Stimulated activated CD4-positive, alpha-beta T cell treated with anti-CD3 and anti-CD28 coated beads, Interleukin-15, amount 100 ng/mL, for 24 hours (primary cell): ENCODE results near the gene RGS9.
A peak's percentile ranks its signal among the peaks of the same experiment; 100 is the strongest.
"Not testable (repeated sequence)": the region's sequence is repeated elsewhere in the genome, so short reads cannot be mapped to it uniquely, and the experiment has no call there.

Source experiments
- DNase-seq: peaks from one replicate; pipeline ENCODE4 v3.0.0-alpha.2; 2020

The RGS9 gene

DNA sequence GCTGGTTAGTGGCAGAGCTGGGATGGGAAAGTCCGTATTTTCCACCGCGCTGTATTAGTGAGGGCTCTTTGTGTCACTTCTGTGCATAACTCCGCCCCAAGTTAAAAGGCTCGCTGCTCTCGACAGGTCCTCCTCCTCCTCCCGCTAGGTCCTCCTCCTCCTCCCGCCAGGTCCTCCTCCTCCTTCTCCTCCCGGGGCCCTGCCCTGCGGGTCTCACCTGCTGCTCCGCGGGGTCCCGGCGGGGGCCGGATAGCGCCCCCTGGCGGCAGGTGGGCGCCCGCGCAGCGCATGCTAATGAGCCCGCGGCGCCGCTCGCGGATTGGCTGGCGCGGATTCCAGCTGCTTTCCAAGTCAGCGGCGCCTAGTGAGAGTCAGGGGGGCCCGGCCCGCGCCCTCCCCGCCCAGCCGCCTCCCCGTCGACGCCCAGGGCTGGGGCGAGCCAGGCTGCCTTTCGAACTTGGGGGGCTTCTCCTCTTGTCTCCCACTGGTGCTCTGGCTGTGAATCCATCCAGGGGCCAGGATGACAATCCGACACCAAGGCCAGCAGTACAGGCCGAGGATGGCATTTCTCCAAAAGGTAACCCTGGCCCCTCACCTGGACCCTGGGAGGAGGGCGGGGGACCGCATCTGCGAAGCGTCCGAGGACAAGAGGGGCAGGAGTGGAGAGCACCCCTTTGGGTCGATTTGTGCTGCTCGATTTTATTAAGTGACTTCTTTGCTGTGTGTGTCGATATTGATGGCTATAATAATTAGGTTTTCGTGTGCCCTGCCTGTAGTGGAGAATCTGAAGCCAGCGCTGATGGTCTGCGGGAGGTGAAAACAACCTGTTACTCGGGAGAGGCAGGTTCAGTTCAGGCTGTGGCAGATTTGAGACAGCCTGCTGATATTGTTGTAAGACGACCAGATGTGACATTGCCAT lies at the start of gene RGS9:
RGS9 (plus strand) TSS at position 350 of the 919 bp plus-strand sequence; CDS start at position 521, 171 bp downstream.
- DNase-seq = peak; percentile 84

DNA sequence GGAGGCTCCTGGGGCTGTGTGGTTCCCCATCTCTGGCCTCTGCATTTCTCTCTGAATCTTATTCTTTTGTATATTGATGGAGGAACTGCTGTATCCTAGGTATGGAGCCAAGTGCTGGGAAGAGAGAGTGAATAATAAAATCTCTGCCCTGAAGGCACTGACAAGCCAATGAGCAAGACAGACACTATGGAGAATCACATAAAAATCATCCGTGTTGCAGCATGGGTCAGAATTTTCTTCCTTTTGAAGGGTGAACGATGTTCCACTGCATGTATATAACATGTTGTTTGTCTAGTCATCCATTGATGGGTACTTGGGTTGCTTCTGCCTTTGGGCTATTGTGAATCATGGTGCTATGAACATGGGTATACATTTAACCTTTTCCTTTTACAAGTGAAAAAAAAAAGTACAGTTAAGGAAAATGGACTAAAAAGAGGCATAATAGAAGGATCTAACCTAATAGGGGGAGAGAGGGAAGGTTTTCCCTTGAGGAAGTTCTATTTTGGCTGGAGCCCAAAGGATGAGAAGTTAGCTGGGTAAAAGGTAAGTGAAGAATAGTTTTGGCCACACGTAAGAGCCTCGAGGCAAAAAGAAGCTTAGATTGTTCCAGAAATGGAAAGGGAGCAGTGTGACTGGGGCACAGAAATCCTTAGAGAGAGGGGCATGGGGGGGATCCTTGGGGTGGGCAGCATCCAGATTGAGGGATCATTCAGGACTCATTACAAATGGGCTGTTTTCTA lies 48.4 kb upstream of the RGS9 start:
- no peak for DNase-seq

DNA sequence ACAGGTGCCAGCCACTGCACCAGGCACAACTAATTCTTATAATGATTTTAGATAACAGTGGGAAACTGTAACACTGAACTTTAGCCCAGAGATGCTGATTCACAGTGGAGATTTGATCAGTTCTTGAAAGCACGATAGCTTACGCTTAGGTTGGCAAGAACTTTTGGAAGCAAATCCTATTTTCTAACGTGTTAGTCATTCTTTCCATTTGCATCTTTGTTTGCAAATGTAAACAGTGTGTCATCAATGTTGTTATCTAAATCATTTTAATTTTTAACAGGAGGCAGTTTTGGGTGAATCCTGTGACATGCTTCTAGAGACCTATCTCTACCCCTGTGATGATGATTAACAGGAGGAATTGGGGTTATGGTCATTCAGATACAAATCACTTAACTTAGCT lies 44.9 kb upstream of the RGS9 start:
- no peak for DNase-seq

GRCh38 chr17:65092721-65093356 lies 44.3 kb upstream of the RGS9 start:
- not testable (repeated sequence) for DNase-seq

GRCh38 chr17:65093930-65094329 lies 43.2 kb upstream of the RGS9 start:
- no peak for DNase-seq

- DNase-seq = no peak
Measured at GRCh38 chr17:65095465-65095864, 41.7 kb upstream of the RGS9 start.

DNA sequence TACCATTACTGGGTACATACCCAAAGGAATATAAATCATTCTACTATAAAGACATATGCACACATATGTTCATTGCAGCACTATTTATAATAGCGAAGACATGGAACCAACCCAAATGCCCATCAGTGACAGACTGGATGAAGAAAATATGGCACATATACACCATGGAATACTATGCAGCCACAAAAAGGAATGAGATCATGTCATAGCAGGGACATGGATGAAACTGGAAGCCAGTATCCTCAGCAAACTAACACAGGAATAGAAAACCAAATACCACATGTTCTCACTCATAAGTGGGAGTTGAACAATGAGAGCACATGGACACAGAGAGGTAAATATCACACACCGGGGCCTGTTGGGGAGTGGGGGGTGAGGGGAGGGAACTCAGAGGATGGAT lies 40.8 kb upstream of the RGS9 start:
- DNase-seq = not testable (repeated sequence)

GRCh38 chr17:65097110-65097509 lies 40.1 kb upstream of the RGS9 start:
- no peak for DNase-seq

DNA sequence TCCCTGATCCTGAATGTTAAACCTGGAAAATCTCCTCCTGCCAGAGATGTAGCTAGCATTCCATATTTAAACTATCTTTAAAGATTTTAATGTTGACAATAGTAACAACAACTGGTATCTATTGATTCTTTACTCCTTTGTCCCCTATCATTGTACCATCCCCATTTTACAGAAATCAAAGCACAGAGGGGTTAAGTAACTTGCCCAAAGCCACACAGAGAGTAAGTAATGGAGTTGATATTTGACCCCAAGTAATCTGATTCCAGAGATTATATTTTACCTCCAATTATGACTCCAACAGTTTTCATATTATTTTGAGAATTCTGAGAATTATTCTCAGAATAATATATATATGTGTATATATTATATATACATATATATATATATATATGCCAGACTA lies 37.7 kb upstream of the RGS9 start:
- no peak for DNase-seq

- DNase-seq = peak; percentile 90
Measured at GRCh38 chr17:65099941-65100315, 37.2 kb upstream of the RGS9 start.

DNA sequence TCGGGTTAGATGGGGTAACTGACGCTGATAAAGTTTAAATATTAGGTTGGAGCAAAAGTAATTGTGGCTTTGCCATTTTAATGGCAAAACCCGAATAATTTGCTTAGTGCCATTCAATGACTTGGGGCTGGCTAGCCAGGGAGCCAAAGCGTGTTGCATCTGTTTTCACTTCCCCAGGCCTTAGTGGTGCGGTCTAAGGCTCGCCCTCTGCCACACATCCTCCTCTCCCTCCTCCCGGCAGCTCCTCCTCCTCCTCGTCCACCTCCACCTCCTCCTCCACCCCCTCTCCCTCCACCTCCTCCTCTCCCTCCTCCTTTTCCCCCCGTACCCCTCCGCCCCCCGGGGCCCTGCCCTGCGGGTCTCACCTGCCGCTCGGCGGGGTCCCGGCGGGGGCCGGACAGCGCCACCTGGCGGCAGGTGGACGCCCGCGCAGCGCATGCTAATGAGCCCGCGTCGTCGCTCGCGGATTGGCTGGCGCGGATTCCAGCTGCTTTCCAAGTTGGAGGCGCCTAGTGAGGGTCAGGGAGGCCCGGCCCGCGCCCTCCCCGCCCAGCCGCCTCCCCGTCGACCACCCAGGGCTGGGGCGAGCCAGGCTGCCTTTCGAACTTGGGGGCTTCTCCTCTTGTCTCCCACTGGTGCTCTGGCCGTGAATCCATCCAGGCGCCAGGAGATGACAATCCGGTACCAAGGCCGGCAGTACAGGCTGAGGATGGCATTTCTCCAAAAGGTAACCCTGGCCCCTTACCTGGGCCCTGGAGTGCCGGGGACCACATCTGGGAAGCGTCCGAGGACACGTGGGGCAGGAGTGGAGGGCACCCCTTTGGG lies 36.6 kb upstream of the RGS9 start:
- DNase-seq = peak; percentile 83

DNA sequence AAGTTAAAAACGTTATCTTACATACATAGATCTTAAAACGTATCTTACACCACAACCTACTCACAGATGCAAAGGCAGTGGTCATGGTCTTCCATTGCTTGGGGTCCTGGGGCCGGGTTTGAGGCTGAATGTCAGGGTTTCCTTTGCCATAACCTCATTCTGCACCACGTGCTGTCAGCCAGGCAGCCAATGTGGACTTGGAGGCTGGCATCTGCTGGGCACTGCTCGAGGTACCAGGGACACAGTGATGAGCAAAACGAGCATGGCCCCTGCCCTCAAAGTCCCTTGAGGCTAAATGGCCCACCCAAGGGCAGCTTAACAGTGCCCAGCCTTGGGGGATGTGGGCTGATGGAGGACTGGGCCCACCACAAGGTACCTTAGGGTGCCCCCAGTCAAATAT lies 35.8 kb upstream of the RGS9 start:
- no peak for DNase-seq

DNA sequence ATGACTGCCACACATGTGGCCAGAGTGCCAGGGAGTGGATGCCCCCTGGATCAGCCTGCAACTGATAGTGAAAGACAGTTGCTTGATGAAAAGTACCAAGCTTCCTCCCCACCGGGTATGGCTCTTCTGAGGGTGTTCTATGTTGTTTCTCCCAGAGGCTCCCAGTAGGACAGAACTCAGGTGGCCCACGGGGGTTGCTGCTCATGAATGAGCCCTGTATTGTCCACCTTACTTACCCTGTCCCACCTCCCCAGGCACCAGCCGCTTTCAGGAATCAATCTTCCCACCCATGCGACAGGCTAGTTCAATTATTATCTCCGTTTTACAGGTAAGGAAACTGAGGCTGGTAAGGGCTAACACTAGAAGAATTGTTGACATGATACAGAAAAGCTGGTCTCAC lies 34.9 kb upstream of the RGS9 start:
- DNase-seq = no peak

GRCh38 chr17:65102788-65103187 lies 34.4 kb upstream of the RGS9 start:
- DNase-seq = no peak

GRCh38 chr17:65103431-65103830 lies 33.7 kb upstream of the RGS9 start:
- no peak for DNase-seq

- no peak for DNase-seq
Measured at GRCh38 chr17:65103896-65104295, 33.3 kb upstream of the RGS9 start.

- DNase-seq = no peak
Measured at GRCh38 chr17:65104541-65104940, 32.6 kb upstream of the RGS9 start.

DNA sequence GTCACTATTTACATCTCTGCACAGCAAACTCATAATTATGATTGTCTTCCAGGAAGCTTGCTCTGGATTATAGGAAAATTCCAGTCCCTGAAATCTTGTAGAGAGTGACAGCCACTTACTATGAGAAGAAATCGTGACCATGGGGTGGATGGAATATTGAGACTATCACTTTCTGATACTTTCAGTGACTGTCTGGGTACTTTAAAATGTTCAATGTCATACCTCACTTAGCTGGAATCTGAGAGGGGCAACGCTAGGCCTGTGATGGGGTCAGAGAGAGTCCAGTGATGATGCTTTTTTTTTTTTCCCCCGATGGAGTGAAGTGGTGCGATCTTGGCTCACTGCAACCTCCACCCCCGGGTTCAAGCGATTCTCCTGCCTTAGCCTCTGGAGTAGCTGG lies 32.2 kb upstream of the RGS9 start:
- no peak for DNase-seq

- DNase-seq = no peak
Measured at GRCh38 chr17:65108152-65108551, 29.0 kb upstream of the RGS9 start.

- DNase-seq = no peak
Measured at GRCh38 chr17:65109543-65109942, 27.6 kb upstream of the RGS9 start.

DNA sequence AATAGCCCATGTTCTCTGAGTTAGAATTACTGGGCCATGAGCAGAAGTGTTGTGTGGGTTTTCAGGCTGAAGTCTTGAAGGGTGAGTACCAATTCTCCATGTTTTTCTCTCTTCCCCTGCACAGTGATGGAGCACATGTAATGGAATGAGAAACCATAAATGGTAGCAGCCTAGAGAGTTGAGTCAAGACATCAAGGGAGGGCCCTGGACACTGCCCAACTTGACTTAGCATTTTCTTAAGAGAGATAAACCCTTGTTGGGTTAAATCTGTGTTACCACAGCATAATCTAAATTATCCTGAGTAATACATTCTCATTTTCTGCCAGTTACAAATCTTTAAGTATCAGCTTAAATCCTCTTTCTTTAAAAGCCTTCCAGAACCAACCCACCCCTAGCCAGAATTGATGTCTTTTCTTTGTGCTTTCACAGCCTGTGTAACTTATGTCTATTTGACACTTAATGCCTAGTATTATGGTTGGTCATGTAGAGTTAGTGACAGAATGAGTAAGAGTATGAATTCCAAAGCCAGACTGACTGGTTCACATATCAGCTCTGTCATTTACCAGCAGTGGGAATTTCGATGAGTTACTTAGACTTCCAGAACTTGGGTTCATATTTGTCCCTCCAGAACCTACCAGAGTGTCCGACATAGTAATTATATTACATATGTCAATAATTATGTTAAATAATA lies 27.0 kb upstream of the RGS9 start:
- DNase-seq = no peak

DNA sequence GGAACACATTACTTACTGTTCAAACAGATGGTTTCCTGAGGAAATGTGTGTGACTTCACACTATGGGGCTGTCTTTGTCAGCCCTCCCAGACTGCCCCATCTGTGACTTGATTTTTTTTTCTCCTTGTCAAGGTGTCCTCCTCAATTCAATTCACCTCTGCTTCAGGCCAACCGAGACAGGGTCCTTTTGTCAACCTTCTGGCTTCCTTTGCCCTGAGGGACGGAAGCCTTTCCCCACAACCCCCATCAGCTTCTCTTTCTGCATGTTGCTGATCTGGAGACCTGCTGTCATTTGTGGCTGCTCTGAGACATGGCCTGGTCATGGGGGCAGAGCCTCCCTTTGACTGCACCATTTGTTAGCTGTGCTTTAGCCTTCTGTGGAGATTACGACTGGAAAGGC lies 21.3 kb upstream of the RGS9 start:
- no peak for DNase-seq
